Cortex of kidney (tissue), 1 donor: ENCODE data around the gene OTUD1.

Experiments
- DNase-seq: peaks from one replicate; lab custom pipeline; 2025; lab: John Stamatoyannopoulos, UW

Gene OTUD1

DNA sequence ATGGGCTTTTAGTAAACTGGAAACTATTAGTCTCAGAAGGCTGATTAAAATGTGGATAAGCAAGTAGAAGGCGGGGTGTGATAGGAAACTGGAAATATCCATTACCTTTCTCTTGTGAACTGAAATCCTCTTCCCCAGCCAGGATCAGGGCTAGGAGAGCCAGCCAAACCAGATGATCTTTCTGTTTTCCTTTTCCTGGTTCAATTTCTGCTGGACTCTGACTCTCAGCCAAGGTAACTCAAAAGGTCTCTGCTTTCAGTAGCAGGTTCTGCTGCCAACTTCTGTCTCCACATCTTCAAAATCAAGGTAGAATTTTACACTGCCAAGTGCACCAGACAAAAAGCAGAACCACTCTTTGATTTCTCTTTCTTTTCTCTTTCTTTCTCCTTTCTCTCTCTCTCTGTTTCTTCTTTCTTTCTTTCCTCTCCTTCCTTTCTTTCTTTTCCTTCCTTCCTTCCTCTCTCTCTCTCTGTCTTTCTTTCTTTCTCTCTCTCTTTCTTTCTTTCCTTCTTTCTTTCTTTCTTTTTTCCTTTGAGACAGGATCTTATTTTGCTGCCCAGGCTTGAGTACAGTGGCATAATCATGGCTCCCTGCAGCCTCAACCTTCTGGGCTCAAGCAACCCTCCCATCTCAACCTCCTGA, 30.8 kb downstream of the OTUD1 start:
- no peak for DNase-seq

DNA sequence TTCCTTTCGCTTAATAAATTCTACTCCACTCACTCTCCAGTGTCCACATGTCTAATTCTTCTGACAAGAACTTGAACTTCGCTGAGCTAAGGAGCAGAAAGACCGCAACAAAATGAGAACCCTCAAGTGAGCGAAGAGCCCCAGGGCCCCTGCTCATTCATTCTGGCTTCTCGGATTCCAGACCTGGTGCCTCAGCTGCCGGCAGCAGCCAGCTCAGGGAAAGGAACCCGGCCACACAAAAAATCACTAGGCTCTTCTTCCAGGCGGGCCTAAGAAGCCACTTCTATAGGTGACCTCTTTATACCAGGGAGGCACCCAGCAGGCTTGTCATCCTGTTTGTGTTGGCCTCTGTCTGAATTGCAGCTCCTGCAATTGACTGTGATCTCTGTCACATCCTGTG, 33.3 kb downstream of the OTUD1 start:
- no peak for DNase-seq

DNA sequence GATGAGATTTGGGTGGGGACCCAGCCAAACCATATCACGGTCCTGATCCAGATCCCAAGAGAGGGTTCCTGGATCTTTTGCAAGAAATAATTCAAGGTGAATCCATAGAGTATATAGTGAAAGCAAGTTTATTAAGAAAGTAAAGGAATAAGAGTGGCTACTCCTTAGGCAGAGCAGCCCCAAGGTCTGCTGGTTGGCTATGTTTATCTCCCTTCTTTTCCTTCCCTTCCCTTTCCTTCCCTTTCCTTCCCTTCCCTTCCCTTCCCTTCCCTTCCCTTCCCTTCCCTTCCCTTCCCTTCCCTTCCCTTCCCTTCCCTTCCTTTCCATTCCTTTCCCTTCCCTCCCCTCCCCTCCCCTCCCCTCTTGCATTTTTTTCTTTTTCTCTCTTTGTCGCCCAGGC, 35.2 kb downstream of the OTUD1 start:
- DNase-seq = no peak

DNA sequence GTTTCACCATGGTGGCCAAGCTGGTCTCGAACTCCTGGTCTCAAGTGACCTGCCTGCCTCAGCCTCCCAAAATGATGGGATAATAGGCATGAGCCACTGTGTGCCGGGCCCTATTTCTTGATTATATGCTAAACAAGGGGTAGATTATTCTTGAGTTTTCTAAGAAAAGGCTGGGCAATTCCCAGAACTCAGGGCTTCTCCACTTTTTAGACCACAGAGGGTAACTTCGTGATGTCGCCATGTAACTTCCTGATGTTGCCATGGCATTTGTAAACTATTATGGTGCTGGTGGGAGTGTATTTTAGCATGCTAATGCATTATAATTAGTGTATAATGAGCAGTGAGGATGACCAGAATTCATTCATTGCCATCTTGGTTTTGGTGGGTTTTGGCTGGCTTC, 35.8 kb downstream of the OTUD1 start:
- DNase-seq = no peak

DNA sequence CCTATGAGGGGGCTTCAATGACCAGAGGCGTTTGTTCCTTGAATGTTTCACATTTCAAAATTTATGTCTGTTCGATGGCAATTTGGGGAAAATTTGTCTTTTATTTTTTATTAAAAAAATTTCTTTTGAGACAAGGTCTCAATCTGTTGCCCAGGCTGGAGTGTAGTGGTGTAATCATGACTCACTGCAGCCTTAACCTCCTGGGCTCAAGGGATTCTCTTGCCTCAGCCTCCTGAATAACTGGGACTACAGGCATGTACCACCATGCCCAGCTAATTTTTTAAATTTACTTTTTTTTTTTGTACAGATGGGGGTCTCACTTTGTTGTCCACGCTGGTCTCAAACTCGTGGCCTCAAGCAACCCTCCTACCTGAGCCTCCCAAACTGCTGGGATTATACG, 39.7 kb downstream of the OTUD1 start:
- DNase-seq = no peak

DNA sequence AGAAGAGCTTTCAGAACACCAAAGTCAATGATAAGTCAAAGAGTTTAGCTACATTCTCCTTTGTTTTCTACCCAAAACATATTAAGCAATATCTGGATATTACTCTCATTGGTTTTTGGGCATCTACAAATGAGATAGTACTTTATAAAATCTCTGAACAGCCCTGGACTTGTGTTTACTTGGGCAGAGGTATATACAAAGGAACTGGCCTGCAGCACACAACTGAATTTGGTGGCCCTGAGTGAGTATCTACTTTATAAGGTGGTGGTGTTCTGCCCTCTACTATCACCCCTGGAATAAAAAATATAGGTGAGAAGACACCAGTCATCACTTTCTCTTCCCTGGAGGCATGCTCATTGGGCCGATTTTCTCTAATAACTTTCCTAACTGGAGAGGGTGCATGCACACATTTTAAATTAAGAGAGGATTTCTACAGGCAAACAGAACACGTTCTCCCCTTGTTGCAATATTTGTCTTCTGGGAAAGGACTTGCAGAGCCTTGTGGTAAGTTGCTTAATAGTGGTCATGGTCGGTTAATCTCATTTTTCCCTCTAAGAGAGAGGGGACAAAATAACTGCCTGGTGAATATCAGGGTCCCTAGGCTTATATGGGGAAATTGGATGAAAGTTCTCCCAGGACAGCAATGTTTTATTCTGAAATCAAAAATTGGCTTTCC, 41.1 kb downstream of the OTUD1 start:
- DNase-seq = no peak

DNA sequence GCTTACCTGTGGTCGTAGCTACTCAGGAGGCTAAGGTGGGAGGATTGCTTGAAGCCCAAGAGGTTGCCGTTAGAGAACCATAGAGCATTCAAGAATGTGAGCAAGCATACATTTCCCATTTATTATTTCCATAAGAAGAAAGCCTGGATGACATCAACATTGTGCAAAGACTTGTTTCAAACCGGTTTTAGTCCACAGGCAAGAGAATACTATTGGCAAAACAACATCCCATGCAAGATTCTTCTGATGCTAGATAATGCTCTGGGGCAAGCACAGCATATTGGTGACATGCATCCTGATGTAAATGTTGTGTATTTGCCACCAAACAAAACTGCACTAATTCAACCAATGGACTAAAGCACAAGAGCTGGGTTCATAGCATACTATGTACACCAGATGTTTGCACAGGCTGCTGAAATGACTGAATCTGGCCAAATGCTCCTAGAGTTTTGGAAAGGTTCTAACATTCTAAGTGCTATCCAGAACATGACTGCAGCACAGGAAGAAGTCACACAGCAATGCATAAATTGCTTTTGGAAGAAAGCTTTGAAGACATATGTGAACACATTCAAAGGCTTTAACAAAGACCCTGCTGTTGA, 42.6 kb downstream of the OTUD1 start:
- DNase-seq = no peak

DNA sequence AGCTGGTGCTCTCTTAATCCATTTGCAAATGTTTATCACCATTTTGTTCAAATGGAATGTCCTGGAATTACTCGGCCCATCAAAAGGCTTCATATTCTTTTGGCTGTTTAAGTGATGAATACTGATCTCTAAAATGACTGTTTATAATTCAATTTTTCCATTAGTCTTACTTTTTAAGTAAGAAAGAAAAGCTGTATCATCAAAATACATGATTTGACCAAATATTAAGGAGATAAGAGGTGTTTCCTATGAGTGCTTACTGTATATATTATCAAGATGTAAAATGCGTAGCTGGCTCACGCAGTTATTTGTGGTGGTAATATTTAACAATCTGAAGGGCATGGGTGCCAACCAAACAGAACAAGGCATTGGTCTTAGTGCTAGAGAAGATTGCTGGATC, 51.2 kb downstream of the OTUD1 start:
- DNase-seq = no peak
